Epithelial cell of proximal tubule (primary cell): ENCODE measurements around the gene RAVER1. TPM values are rescaled to one million over a fixed set of nuclear protein-coding genes. Genes with fewer than 3 reads are reported as not detected.

Experiments
- DNase-seq: peaks from one replicate; pipeline ENCODE4 v3.0.0-alpha.2; 2011; ENCODE audit warnings: low read depth
- H3K4me3 ChIP-seq: 2 replicates; pipeline ENCODE4 v1.5.1; 2011; ENCODE audit warnings: low read depth, mild to moderate bottlenecking, low read length
- total RNA-seq: library from RNA; depleted of rRNA; stranded (reverse); fragments of >200 nt; gene quantifications from 2 replicates; pipeline ENCODE4 v1.2.3, GENCODE V29; 2015
- TF ChIP-seq, protein P1 (sequence below): conservative IDR thresholded peaks from 2 replicates; pipeline ENCODE4 v1.5.1; 2012; ENCODE audit warnings: low read depth, mild to moderate bottlenecking, low read length

RAVER1 gene
- total RNA-seq, 1 donor from 2014 or later = 29.5 TPM

DNA sequence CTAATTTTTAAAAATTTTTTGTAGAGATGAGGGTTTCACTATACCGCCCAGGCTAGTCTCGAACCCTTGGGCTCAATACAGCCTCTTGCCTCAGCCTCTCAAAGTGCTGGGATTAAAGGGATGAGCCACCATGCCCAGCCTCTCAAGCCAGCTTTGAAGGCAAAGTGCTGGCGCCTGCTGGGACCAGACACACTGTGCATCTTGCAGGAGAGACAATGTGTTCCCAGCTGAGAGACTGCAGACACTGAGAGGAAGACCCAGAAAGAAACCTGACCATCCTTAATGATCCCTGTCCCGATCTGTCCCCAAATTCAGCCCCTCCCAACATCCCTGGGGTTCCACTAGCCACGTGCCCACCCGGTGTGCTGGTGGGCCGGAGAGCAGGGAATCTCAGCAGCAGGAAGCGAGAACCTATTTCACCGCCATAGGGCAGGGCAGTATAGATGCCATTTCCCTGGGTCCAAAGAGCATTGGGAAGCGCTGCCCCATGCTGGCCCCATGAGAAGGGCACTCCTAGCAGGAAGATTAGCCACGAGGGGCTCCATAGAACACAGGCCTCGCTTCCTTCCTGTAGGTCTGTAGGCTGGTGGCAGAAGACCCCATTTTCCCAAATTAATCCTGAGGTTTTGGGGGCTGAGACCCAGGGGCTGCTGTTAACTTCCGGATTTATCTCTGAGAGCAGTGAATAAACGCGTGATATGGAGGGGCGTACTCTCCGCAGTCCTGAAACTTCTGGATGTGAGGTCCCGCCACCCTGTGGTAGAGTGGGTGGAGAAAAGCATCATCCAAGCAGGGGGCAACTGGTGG is 968 bp downstream of the RAVER1 start:
- TF ChIP-seq, protein P1, sequence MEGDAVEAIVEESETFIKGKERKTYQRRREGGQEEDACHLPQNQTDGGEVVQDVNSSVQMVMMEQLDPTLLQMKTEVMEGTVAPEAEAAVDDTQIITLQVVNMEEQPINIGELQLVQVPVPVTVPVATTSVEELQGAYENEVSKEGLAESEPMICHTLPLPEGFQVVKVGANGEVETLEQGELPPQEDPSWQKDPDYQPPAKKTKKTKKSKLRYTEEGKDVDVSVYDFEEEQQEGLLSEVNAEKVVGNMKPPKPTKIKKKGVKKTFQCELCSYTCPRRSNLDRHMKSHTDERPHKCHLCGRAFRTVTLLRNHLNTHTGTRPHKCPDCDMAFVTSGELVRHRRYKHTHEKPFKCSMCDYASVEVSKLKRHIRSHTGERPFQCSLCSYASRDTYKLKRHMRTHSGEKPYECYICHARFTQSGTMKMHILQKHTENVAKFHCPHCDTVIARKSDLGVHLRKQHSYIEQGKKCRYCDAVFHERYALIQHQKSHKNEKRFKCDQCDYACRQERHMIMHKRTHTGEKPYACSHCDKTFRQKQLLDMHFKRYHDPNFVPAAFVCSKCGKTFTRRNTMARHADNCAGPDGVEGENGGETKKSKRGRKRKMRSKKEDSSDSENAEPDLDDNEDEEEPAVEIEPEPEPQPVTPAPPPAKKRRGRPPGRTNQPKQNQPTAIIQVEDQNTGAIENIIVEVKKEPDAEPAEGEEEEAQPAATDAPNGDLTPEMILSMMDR = no peak
- no peak for DNase-seq
- peak overlapping the region; percentile 92 for H3K4me3 ChIP-seq

DNA sequence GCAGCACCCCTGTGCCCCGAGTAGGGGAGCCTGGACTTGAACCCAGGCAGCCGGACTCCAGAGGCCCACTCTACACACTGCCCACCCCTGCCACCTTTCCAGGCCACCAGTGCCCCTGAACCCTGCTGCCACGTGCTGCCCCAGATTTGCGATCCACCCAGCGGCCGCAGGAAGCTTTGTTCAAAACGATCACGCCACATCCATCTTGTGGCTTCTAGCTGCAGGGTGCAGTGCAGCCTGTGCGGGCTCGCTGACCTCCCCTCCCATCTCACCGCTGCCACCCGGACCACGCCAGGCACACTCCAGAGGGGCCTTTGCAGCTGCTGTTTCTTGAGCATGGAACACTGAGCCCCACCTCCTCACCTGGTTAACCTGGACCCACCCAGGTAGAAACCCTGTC is 3.8 kb downstream of the RAVER1 start:
- TF ChIP-seq, protein P1 = no peak
- no peak overlapping the region for H3K4me3 ChIP-seq
- DNase-seq = no peak

DNA sequence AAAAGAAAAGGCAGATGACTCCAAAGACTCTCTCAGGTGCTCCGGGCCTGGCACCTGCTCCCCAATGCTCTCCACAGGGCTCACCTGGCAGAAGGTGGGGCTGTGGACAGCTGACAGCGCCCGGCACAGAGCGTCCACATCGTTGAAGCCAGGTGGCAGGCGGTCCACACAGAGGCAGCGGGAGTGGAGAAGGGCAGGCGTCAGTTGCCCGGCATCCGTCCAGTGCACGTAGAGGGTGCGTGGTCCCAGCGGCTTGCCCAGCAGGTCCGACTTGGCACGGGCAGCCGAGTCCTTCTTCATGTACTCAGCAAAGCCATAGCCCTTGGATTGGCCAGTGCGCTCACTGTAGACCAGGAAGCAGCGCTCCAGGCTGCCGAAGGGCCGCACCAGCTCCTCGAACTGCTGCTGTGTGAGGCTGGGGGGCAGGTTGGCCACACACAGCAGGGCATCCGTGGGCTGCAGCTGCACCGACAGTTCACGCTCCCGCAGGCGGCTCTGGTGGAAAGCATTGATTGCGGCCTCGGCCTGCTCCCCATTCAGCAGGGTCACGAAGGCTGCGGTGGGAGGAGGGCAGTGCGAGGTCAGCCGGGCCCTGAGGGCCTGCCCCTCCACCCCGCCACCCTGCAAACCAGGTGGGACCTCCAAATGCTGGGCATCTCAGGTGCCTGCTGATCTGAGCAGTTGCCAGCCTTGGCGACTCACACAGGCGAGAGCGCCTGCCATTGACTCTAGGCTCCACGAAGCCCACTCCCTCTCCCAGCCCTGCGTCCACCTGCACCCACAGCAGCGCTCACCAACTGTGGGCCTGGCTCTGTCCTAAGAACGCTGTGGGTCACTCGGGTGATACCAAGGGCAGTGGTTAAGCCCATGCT is 4.5 kb downstream of the RAVER1 start:
- TF ChIP-seq, protein P1 = no peak
- no peak overlapping the region for H3K4me3 ChIP-seq
- no peak for DNase-seq

DNA sequence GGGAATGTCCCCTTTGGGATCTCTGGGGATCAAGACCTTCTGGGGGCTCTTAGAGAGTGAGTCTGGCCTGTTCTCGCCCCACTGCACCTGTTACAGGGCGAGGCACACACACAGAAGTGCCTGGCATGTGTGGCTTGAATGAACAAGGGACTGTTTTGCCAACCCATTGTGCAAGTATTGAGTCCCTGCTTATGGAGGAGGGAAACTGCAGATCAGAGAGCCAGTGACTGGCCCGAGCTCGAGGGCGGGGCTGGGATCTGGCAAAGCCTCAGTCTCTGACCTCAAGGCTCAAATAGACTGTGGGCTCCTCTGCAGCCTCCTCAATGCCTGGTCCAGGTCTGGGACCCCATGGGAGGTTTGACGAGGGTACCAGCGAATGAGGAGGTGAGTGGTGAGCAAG is 5.5 kb downstream of the RAVER1 start:
- H3K4me3 ChIP-seq = no peak overlapping the region
- TF ChIP-seq, protein P1 = no peak
- no peak for DNase-seq

DNA sequence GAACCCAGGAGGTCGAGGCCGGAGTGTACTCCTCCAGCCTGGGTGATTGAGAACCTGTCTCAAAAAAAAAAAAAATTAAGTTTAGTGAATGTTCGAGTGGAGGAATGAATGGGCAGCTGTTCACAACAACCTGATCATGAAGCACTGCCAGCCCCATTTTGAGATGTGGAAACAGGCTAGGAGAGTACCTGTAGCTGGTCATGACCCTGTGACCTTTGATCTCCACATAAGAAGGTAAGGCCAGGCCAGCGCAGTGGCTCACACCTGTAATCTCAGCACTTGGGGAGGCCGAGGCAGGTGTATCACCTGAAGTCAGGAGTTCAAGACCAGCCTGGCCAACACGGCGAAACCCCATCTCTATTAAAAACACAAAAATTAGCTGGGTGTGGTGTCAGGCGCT is 7.6 kb downstream of the RAVER1 start:
- TF ChIP-seq, protein P1 = no peak
- no peak overlapping the region for H3K4me3 ChIP-seq
- no peak for DNase-seq

DNA sequence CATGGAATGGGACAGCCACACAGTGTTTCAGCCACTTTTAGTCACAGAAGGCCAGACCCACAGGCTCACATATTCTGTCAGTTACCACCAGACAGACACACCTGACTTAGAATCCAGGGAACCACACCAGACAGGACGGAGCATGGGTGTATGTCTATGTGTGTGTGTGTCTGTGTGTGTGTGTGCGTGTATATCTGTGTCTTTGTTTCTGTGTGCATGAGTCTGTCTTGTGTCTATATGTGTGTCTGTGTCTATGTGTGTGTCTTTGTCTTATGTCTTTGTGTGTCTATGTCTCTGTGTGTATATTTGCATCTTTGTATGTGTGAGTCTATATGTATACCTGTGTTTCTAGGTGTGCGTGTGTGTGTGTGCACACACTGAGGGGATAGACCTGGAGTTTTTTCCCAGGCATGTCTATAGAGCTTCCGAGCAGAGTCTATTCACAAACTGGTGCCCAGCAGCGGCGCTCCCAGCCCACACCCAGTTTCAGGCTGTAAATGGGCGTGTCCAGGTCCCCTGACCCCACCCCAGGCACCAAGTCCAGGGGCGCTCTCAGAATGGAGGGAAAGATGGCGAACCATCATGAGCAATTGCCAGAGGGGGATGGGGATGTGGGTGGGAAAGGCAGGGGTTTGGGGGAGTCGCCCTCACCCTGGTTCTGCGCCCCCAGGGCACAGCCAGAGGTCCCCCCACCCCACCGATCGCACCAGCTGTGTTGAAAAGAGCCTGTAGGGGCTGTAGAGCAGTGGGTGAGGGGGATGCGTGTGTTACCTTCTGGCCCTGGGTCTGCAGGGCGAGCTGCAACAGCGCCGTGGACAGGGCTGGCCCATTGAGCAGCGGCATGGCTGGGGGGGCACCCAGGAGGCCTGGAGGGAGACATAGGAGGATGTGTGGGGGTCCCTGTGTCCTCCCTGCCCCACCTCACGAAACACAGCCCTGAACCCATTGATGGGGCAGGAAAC is 11.2 kb downstream of the RAVER1 start:
- TF ChIP-seq, protein P1 = no peak
- DNase-seq = no peak
- no peak overlapping the region for H3K4me3 ChIP-seq
